ENCODE measurements around the gene LAMA5.

The LAMA5 gene

DNA sequence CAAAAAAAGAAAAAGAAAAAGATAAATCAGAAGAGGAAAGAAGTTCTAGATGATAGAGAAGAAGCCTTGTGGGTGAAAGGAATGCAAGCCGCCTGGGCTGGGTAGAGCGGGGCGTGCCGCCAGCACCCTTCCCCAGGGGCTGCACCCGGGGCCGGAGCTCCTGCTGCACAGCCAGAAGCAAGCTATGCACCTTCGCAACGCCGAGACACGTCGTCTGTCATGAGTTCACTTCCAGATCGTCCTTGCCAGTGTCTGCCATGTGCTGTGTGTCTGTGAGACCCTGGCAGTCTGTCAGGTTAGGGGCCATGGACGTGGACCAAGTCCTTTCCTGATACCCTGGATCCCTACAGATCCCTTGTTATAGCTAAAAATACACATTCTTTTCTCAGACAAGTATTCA, 89.9 kb downstream of the LAMA5 start:
- no peak for DNase-seq

- no peak for DNase-seq
These were observed 90.7 kb downstream of the LAMA5 start for GRCh38 chr20:62276439-62276838.

GRCh38 chr20:62275219-62275618, 91.9 kb downstream of the LAMA5 start:
- no peak for DNase-seq

DNA sequence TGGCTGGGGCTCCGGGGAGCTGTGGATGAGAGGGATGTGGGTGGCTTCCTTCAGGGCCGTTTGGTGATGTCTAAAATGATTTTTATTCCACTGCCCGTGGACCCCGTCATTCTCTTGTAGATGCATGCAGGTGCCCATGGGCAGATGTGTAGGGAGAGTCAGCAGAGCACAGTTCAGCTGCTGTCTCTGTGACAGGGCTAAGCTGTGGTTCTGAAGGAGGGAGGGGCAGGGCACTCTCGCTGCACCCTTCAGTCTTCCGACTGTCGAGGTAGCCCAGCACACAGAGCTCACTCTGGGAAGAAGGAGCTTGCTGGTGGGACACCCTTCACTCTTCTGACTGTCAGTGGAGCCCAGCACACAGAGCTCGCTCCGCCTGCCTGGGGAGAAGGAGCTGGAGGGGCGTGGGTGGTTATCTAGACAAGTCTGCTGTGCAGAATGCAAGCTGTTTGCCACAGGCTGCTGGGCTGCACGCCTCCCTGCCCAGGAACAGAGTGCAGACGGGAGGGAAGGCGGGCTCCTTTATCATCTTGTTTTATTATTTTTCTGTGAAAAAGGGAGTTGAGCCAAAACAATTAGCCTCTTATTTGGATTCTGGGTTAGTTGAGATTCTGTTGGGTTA, 92.7 kb downstream of the LAMA5 start:
- no peak for DNase-seq

DNA sequence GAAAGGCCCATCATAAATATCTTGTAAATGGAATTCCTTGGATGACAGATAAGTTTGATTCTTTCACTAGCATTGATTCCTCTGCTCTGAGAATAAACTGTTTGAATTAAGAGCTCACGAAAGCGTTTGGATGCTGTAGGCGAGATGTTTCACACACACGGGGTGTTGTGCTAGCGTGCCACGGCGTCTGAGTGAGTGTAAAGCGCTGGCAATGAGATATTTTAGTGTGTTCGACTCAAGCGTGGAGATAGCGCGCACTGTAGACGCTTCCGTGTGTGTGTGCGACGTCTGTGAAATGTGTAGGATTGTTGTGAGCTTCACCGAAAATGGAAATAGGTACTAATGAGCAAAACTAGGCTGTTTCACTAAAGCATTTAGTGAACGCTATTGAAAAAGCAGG, 93.7 kb downstream of the LAMA5 start:
- no peak for DNase-seq

DNA sequence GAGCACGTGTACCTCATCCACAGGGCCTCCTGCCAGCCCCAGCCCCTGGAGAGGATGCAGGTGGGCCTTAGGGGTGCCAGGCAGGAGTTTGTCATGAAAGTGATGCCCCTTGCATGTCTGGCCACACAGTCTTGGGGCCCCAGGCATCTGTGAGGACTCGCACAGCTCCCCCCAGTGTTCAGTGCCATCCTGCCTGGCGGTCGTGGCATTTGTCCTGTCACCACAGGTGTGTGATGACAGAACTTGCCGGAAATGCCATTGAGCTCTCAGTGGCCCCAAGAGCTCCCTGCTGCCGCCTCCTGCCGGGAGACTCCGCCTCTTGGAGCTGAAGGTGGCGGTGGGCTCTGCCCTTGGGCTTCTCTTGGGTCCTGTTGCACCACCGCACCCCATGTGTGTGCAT, 94.9 kb downstream of the LAMA5 start:
- no peak for DNase-seq

DNA sequence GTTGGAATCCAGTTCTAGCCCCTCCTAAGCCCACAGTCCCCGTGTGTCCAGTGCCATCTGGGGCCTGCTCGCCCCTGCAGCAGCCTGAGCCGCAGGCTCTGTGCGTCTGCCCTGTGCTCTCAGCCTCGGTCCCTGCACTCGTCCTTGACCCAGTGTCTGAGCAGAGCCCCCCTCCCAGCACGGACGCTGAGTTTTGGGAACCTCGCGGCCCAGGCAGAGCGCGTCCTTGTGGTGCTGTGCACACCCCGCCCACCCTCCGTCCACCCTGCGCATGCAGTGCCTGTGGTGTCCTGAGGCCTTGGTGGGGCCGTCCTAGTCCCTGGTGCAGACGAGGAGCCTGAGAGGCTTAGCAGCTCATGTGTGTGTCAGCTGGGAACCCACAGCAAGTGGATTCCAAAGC, 97.2 kb downstream of the LAMA5 start:
- no peak for DNase-seq

GRCh38 chr20:62269378-62269777, 97.7 kb downstream of the LAMA5 start:
- no peak for DNase-seq

GRCh38 chr20:62268228-62268900, 98.7 kb downstream of the LAMA5 start:
- no peak for DNase-seq

- DNase-seq = no peak
These were observed 99.6 kb downstream of the LAMA5 start for GRCh38 chr20:62267543-62267942.

DNA sequence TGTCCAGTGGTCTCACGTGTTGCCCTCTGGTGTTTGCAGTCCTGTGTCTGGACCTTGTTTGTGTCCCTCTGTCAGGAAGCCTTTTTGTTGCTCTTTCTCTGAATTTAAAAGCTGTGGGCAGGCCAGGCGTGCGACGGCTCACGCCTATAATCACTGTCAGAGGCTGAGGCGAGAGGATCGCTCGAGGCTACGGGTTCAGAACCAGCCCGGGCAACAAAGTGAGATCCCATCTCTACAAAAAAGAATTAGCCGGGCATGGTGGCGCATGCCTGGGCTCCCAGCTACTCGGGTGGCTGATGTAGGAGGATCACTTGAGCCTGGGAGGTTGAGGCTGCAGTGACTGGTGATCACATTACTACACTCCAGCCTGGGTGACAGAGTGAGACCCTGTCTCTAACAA, 100.3 kb downstream of the LAMA5 start:
- no peak for DNase-seq

GRCh38 chr20:62266340-62266739, 100.8 kb downstream of the LAMA5 start:
- no peak for DNase-seq

DNA sequence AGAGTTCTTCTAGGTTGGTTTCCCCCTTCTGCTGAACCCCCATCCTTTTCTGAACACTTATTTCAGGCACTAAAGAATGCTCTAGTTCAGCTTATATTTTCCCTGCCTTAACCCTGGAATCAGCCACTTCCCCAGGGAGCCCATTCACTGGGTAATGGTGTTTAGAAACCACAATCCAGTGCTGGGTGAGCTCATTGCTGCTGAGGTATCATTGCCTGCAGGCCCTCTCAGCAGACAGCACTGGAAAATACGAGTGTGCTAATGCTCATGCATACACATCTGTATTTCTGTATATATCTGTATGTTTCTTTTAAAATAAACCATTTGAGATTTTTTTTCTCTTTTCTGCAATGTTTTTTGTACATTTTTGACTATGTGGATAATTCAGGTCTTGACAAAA, 101.7 kb downstream of the LAMA5 start:
- no peak for DNase-seq

DNA sequence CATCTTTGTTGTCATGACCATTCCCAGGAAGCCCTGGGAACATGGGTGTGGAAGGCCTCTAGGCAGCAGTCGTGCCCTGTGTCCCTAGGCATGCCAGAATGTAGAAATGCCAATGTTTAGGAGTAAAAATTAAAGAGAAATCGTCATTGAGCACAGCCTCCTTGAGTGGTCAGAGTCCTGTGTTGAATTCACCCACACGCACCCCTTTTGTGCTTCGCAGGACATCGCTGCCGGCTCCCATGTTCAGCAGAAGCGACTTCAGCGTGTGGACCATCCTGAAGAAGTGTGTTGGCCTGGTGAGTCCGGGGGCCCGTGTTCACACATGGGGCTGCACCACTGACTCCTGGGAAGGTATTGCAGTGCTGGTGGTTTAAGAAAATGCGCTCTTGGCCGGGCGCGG, 103.7 kb downstream of the LAMA5 start:
- no peak for DNase-seq

DNA sequence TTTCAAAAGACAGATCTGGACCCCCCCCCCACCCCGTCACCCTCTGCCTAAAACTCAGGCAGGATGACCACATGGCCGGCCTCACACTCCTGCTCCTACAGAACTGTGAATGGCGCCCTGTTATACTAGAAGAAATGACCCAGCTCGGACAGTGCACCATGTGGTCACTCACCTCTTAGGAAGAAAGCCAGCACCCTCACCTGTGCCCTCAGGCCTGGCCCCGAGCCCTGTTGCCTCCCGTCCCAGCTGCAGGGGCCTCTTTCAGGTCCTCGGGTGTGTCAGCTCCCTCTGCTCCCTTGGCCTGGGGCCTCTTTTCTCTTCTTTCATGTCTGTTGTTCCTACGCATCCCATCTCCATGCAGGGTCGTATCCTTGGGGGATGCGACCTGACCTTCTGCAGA, 105.0 kb downstream of the LAMA5 start:
- no peak for DNase-seq

DNA sequence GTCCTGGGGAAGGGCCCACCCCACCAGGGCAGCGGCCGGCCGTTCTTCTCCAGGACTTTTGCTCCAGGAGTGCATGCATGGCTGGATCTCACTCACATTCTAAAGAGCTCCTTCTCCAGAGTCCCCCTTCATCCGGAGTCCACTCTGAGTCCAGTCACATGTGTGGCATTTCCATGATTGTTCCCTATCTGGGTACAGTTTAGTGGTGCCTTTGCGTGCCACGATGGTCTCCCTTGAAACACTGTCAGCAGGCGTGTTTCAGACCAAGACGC, 107.9 kb downstream of the LAMA5 start:
- DNase-seq = no peak
